SK-N-SH (cell line): Measurements from ENCODE around the gene FSD1.

ENCODE experiments used
- CTCF ChIP-seq: fragments of 200-600 bp; sonication (generic); IDR thresholded peaks from 2 replicates; pipeline ENCODE4 v1.6.1; 2017; ENCODE audit warnings: antibody characterized with exemption, mild to moderate bottlenecking, moderate library complexity
- EP300 ChIP-seq, 2 experiments: IDR thresholded peaks; 2 replicates each; pipeline versions ENCODE4 v1.4.0 to v1.6.1; 2012; ENCODE audit warnings: borderline replicate concordance in 1 of 2, low read depth in 1 of 2, low read length in 1 of 2
- GABPA ChIP-seq: IDR thresholded peaks from 2 replicates; pipeline ENCODE4 v1.4.0; 2012; ENCODE audit warnings: low read depth, mild to moderate bottlenecking
- JUND ChIP-seq: IDR thresholded peaks from 2 replicates; pipeline ENCODE4 v1.4.0; 2012
- MAX ChIP-seq: IDR thresholded peaks from 2 replicates; pipeline ENCODE4 v1.4.0; 2012; ENCODE audit warnings: low read depth
- PBX3 ChIP-seq: IDR thresholded peaks from 2 replicates; pipeline ENCODE4; 2012
- POLR2AphosphoS5 ChIP-seq: IDR thresholded peaks from 2 replicates; pipeline ENCODE4 v1.6.1; 2012; ENCODE audit warnings: low read depth, low read length
- REST ChIP-seq: IDR thresholded peaks from 2 replicates; pipeline ENCODE4 v1.6.1; 2012; ENCODE audit warnings: mild to moderate bottlenecking, low read depth, low read length, moderate library complexity
- TEAD4 ChIP-seq: IDR thresholded peaks from 2 replicates; pipeline ENCODE4 v1.4.0; 2012; ENCODE audit warnings: mild to moderate bottlenecking, borderline replicate concordance; ENCODE audit not compliant: insufficient read depth
- USF1 ChIP-seq: IDR thresholded peaks from 2 replicates; pipeline ENCODE4 v1.4.0; 2012; ENCODE audit warnings: low read depth, borderline replicate concordance

- TF ChIP-seq CTCF (no peak), PBX3 (no peak), TEAD4 (no peak), MAX (no peak), POLR2AphosphoS5 (no peak), JUND (no peak), GABPA (no peak), EP300 (IDR thresholded peaks at IDR 0.05; ENCODE audit: borderline replicate concordance in 1 of 2, low read depth in 1 of 2, low read length in 1 of 2) (no peak), REST (no peak), USF1 (no peak)
These were observed 57.0 kb downstream of the FSD1 start for GRCh38 chr19:4361152-4362046.
